NB4 (cell line): ENCODE measurements around the gene ARHGAP24.

ENCODE experiments used
- CTCF ChIP-seq: IDR thresholded peaks from one replicate; pipeline ENCODE4 v1.5.1; 2012; ENCODE audit warnings: low read depth, low read length
- POLR2A ChIP-seq: IDR thresholded peaks from 2 replicates; pipeline ENCODE4 v1.6.1; 2011; ENCODE audit warnings: mild to moderate bottlenecking; ENCODE audit not compliant: insufficient read length; ENCODE audit errors: extremely low read depth

- no peak for TF ChIP-seq POLR2A
- TF ChIP-seq CTCF: no peak
Measured at GRCh38 chr4:85455942-85456341, 19.0 kb upstream of the ARHGAP24 start.
